Measurements from ENCODE around the gene ZNF343.
A peak's percentile ranks its signal among the peaks of the same experiment; 100 is the strongest.
"Not testable (repeated sequence)": the region's sequence is repeated elsewhere in the genome, so short reads cannot be mapped to it uniquely, and the experiment has no call there.

Gene ZNF343

DNA sequence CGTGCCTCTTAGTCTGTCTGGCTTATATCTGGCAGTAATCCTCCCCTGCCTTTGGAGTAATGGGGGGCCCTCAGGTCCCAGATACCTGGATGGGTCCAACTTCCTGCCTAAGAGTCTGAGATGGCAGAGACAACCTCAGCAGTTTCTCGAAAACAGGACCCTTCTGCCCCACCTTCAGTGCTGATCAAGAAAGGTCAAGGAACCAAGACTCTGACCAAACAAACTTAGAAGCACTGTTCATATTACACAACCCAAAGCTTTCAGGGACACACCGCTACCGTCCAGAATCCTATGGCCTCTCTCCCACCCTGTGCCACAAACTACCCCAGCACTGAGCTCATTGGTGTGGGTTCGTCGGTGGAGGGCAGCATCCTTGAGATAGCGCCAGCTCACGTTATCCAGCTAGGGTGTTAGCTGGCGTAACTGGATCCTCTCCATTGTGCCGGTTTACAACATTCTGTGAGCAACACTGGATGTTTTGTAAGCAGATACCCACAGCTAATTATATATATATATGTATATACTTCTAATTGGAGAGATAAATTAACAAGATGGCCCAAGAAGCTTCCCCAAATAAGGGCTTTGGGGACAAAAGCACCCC lies 20.1 kb upstream of the ZNF343 start:
- DNase-seq (ENCODE audit: low read depth): no peak
- TF ChIP-seq, protein P1, sequence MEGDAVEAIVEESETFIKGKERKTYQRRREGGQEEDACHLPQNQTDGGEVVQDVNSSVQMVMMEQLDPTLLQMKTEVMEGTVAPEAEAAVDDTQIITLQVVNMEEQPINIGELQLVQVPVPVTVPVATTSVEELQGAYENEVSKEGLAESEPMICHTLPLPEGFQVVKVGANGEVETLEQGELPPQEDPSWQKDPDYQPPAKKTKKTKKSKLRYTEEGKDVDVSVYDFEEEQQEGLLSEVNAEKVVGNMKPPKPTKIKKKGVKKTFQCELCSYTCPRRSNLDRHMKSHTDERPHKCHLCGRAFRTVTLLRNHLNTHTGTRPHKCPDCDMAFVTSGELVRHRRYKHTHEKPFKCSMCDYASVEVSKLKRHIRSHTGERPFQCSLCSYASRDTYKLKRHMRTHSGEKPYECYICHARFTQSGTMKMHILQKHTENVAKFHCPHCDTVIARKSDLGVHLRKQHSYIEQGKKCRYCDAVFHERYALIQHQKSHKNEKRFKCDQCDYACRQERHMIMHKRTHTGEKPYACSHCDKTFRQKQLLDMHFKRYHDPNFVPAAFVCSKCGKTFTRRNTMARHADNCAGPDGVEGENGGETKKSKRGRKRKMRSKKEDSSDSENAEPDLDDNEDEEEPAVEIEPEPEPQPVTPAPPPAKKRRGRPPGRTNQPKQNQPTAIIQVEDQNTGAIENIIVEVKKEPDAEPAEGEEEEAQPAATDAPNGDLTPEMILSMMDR (conservative IDR thresholded peaks at IDR 0.05; ENCODE audit: control insufficient read depth, insufficient read depth, low read depth, low read length): no peak

DNA sequence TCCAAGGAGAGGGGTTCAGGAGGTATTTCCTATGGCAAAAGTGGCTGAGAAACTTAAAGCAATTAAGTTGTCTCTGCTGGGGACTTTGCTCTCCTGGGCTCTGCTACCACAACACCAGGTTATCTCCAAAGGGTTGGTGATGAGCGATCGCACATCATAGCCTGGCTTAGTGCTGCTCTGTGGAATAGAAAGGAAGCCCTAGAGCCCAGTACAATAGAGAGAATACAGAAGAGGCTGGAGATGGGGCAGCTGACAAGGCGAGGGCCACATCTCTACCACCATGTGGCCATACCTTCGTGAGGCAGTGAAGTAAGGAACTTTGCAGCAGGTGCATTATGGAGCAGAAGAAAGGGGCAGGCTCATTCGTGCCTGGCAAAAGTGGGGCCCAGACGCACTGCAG lies 19.0 kb upstream of the ZNF343 start:
- DNase-seq (ENCODE audit: low read depth): no peak
- TF ChIP-seq, protein P1 (conservative IDR thresholded peaks at IDR 0.05; ENCODE audit: control insufficient read depth, insufficient read depth, low read depth, low read length): no peak

More for the DNA sequence above, 20.1 kb upstream of the ZNF343 start:
- H3K4me3 ChIP-seq (ENCODE audit: control insufficient read depth, low read depth, low read length): no peak overlapping the region

DNA sequence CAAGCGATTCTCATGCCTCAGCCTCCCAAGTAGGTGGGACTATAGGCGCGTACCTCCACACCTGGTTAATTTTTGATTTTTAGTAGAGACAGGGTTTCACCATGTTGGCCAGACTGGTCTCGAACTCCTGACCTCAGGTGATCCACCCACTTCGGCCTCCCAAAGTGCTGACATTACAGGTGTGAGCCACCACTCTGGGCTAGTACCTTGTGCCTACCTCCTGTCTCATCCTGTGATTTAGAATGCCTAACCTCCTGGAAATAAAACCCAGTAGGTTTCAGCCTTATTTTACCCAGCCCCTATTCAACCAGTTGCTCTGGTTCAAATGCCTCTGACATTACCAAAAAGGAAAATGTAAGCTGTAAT lies 17.5 kb upstream of the ZNF343 start:
- not testable (repeated sequence) for H3K4me3 ChIP-seq (ENCODE audit: control insufficient read depth, low read depth, low read length); DNase-seq (ENCODE audit: low read depth)

More for the DNA sequence above, 19.0 kb upstream of the ZNF343 start:
- no peak overlapping the region for H3K4me3 ChIP-seq (ENCODE audit: control insufficient read depth, low read depth, low read length)

DNA sequence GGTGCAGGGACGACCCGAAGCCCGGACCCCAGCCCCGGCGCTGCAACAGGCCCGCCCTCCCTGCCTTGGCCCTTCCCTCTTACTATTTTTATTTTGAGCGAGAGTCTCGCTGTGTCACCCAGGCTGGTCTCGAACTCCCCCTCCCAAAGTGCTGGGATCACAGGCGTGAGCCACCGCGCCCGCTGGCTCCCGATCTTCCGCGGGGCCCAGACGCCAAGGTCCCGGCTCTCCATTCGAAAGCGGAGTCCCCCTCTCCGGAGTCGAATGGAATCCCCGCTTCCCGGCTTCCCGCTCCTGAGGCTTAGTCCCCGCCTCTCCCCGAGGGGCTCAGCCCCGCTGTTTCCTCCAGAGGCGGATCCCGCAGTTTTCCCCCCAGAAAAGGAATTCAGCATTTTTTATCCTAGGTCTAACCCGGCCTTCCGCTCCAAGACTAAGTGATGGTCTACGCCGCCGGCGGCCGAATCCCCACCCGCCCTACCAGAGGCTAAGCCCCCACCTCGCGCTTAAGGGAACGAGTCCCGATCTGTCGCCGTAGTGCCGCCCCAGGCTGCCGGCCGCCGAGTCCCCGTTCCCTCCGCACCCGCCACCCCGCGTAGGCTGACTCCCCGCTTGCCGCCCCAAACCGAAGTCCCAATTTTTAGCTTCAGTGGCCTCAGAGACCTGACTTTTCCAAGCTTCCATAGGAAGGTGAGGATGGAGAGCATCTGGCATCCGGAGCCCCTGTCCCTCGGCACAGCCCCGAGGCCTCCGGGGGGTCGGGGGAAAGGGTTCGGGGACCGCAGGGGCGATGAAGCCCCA lies 16.2 kb upstream of the ZNF343 start:
- peak overlapping the region; percentile 79 for H3K4me3 ChIP-seq (ENCODE audit: control insufficient read depth, low read depth, low read length)
- peak; percentile 29 for DNase-seq (ENCODE audit: low read depth)
- TF ChIP-seq, protein P1 (conservative IDR thresholded peaks at IDR 0.05; ENCODE audit: control insufficient read depth, insufficient read depth, low read depth, low read length): no peak

DNA sequence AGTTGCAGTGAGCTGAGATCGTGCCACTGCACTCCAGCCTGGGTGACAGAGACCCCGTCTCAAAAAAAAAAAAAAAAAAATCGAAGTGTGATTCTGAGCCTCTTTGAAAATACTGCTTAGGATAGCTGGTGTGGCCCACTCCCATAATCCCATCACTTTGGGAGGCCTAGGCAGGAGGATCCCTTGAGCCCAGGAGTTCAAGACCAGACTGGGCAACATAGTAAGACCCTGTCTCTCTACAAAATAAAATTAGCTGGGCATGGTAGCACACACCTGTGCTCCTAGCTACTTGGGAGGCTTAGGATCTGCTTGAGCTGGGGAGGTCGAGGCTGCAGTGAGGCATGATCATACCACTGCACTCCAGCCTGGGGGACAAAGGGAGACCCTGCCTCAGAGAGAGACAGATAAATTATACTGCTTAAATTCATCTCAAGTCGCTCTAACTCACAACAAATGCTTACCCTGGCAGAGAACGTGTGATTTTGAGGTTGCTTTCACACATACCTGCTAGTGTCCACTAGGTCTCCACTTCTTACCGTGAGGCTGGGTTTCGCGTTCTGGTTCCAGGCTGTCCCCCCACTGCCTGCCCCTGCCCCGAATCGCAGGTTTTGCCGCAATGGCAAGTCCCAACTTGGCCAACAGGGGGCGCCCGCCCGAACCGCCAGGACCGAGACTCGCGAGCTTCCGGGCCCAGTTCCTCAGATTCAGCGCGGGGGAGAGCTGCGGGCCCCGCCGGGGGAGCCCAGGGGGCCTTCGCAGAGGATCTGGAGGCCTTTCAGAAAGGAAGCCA lies 15.4 kb upstream of the ZNF343 start:
- H3K4me3 ChIP-seq (ENCODE audit: control insufficient read depth, low read depth, low read length): peak overlapping the region; percentile 79
- DNase-seq (ENCODE audit: low read depth): peak; percentile 66
- TF ChIP-seq, protein P1 (conservative IDR thresholded peaks at IDR 0.05; ENCODE audit: control insufficient read depth, insufficient read depth, low read depth, low read length): peak; percentile 79

DNA sequence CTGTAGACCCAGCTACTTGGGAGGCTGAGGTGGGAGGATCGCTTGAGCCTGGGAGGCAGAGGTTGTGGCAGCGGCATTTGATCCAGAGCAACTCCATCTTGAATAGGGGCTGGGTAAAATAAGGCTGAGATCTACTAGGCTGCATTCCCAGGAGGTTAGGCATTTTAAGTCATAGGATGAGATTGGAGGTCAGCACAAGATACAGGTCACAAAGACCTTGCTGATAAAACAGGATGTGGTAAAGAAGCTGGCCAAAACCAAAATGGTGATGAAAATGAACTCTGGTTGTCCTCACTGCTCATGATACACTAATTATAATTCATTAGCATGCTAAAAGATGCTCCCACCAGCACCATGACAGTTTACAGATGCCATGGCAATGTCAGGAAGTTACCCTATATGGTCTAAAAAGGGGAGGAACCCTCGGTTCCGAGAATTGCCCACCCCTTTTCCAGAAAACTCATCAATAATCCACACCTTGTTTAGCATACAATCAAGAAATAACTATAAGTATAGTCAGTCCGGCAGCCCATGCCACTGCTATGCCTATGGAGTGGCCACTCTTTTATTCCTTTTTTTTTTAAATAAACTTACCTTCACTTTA lies 14.2 kb upstream of the ZNF343 start:
- not testable (repeated sequence) for H3K4me3 ChIP-seq (ENCODE audit: control insufficient read depth, low read depth, low read length); DNase-seq (ENCODE audit: low read depth)

DNA sequence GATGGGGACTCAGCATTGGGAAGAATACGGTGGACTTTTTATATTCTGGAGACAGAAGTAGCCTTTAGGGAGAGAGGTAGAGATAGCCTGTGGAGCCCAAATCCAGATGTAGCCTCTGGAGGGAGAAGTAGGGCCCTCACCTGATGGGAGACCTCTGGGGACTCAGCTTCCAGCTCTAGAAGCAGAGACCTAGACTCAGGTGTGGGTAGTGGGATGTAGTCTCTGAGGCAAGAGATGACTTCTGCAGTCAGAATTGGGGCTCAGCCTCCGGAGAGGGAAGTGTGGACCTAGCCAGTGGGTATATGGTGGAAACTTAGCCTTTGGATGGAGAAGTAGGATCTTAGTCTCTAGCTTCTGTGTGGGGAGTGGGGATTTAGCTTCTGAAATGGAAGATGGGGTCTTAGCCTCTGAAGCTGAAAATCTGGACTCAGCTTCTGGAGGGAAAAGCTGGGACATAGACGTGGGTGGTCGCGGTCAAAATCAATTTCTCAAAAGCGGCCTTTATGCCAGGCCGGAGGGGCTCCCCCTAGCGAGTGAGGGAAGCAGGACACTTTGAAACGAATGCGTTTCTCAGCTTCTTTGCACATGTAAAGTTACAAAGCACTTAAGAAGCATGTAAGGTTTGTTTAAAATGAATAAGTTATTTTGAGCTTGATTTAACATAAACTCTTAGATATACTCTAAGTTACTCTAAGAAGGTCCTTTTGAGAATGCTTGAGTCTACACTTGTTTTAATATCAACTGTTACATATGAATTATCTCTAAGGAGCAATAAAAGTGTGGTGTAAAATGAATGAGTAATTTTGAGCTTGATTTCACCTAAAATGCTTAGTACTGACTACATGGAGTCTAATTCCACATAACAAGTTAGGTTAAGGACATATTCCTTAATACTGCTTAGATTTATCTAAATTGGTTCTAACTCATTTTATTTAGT lies 12.9 kb upstream of the ZNF343 start:
- DNase-seq (ENCODE audit: low read depth): peak; percentile 49
- TF ChIP-seq, protein P1 (conservative IDR thresholded peaks at IDR 0.05; ENCODE audit: control insufficient read depth, insufficient read depth, low read depth, low read length): peak; percentile 95
- H3K4me3 ChIP-seq (ENCODE audit: control insufficient read depth, low read depth, low read length): no peak overlapping the region

Data from fibroblast of mammary gland (primary cell).